Natural killer cell treated with Interleukin-12 subunit alpha and Interleukin-12 subunit beta and Interleukin-15 and Interleukin-18, amount 100 ng/mL, for 72 hours (primary cell): ENCODE measurements around the gene HNRNPCL4. TPM values are rescaled to one million over a fixed set of nuclear protein-coding genes. Genes with fewer than 3 reads are reported as not detected.
"Not testable (repeated sequence)": the region's sequence is repeated elsewhere in the genome, so short reads cannot be mapped to it uniquely, and the experiment has no call there.

ENCODE experiments used
- ATAC-seq, 2 donors: fragments of 150-1000 bp; cut with Tn5 transposase in 1 of 2; sonication (Bioruptor Pico), chemical (Tn5 transposase) in 1 of 2; 2 replicates each; pipeline ENCODE4 v1.10.0; 2021
- DNase-seq: peaks from one replicate; pipeline ENCODE4 v3.0.0; 2022; ENCODE audit warnings: low spot score
- H3K27ac Mint-ChIP-seq, 2 donors: 1 replicate in 1 of 2; 2 replicates in 1 of 2; pipeline ENCODE4 v1.8.0; 2022; ENCODE audit warnings: mixed read lengths in 2 of 2, mild to moderate bottlenecking in 1 of 2, moderate library complexity in 1 of 2
- H3K27me3 Mint-ChIP-seq, 2 donors: 1 replicate in 1 of 2; 2 replicates in 1 of 2; pipeline ENCODE4 v1.8.0; 2022; ENCODE audit warnings: mixed read lengths in 2 of 2
- H3K36me3 Mint-ChIP-seq: one replicate; pipeline ENCODE4 v1.8.0; 2022; ENCODE audit warnings: mixed read lengths
- H3K4me1 Mint-ChIP-seq, 2 donors: 1 replicate in 1 of 2; 2 replicates in 1 of 2; pipeline ENCODE4 v1.8.0; 2022; ENCODE audit warnings: low read depth in 2 of 2, mixed read lengths in 2 of 2, mild to moderate bottlenecking in 1 of 2
- H3K4me3 Mint-ChIP-seq: one replicate; pipeline ENCODE4 v1.8.0; 2022; ENCODE audit warnings: mixed read lengths
- H3K9me3 Mint-ChIP-seq: 2 replicates; pipeline ENCODE4 v1.8.0; 2022; ENCODE audit warnings: mixed read lengths
- total RNA-seq, 2 donors: library from RNA; stranded (reverse); gene quantifications; one replicate each; pipeline ENCODE4 v1.2.3, GENCODE V29; 2022

The HNRNPCL4 gene
- not detected for total RNA-seq

DNA sequence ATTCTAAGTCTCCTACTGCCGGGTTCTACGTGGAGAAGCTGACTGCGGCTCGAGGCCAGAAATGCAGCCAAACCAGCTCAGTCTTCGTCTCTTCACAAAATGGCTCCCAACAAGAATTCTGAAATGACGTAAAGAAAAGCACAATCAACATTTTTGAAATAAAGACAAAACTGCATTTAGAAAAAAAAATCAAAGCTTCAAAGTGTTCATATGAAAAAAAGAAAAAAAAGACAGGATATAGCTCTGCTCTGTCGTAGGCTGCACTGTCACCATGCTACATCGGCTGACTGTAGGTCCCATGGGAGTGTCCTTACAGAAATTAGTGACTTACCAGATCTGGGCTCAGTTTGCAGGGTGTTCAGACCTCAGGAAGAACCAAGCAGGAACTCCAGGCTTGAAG is at the start of gene HNRNPCL4:
Gene HNRNPCL4, minus strand, starts transcription at position 101 of the 400 bp plus-strand sequence. CDS start 164 bp downstream, outside the sequence.
- not testable (repeated sequence) for H3K4me1 Mint-ChIP-seq, ATAC-seq, H3K27ac Mint-ChIP-seq, H3K36me3 Mint-ChIP-seq, DNase-seq, H3K27me3 Mint-ChIP-seq, H3K9me3 Mint-ChIP-seq, H3K4me3 Mint-ChIP-seq

DNA sequence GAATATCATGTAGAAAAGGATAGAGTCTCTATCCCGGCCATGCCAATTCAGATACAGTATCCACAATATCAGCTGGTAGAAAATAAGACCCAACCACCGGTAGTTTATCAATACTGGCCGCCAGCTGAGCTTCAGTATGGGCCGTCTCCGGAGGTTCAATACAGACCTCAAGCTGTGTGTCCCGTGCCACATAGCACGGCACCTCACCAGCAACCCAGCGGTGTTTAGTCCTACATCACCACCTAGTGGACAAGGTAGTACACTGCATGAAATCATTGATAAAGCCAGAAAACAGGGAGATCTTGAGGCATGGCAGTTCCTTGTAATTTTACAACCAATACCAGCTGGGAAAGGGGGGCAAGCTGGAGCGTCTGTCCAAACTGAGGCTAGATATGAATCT is 43.3 kb upstream of the HNRNPCL4 start:
- H3K4me3 Mint-ChIP-seq, H3K36me3 Mint-ChIP-seq, H3K9me3 Mint-ChIP-seq, H3K27ac Mint-ChIP-seq, H3K27me3 Mint-ChIP-seq, ATAC-seq, H3K4me1 Mint-ChIP-seq, DNase-seq: not testable (repeated sequence)

DNA sequence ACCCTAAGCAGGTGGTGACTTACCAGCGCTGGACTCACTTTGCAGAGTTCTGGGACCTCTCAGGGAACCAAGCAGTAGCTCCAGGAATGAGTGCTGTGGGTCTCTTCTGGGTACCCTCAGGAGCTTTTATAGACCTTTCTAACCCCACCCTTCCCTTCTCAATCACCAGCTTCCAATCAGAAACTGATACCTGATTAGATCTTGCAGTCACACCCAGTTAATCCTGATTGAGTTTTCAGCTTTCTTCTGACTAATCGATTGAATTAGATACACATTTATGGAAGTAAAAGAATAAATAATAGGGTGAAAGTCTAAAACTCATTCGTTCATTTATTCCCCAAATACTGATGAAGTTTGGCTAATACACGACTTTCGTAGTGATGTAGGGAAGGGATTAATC is 35.9 kb upstream of the HNRNPCL4 start, which contains the start of gene PRAMEF13:
Gene PRAMEF13, minus strand, starts transcription at position 101 of the 400 bp plus-strand sequence. CDS start 1,820 bp downstream, outside the sequence.
- not testable (repeated sequence) for H3K4me1 Mint-ChIP-seq, DNase-seq, H3K9me3 Mint-ChIP-seq, ATAC-seq, H3K4me3 Mint-ChIP-seq, H3K27ac Mint-ChIP-seq, H3K36me3 Mint-ChIP-seq, H3K27me3 Mint-ChIP-seq

DNA sequence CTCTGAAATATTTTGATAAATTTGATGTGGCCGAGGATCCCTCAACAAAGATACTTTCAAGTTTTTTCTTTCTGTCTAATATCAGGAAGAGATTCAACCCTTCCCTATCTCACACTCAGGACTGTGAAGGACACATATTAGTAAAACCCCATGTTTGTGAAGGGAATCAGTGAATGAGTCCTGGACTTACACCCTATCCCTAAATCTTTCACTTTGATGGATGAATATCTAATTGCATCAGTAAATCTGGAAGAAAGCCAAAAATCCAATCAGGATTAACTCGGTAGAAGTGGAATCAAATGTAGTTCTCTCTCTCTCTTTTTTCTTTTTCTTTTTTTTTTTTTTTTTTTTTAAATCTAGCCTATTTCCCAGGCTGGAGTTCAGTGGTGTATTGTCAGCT is 6.1 kb upstream of the HNRNPCL4 start, which contains the start of gene PRAMEF9:
Gene PRAMEF9, plus strand, starts transcription at position 301 of the 400 bp plus-strand sequence. CDS start 3,433 bp downstream, outside the sequence.
- not testable (repeated sequence) for H3K9me3 Mint-ChIP-seq, H3K36me3 Mint-ChIP-seq, H3K27me3 Mint-ChIP-seq, ATAC-seq, H3K27ac Mint-ChIP-seq, H3K4me3 Mint-ChIP-seq, DNase-seq, H3K4me1 Mint-ChIP-seq

DNA sequence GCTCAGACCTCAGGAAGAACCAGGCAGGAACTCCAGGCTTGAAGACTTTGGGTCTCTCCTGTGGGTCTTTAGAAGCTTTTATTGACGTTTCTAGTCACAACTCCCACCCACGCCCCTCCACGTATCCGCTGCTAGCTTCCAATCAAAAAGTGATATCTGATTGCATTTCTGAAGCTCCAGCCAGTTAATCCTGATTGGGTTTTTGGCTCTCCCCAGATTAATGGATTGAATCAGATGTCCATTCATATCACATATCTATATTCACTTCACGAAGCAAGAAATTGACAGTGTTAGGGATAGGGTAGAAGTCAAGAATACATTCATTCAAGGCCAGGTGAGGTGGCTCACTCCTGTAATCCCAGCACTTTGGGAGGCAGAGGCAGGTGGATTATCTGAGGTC is 9.5 kb downstream of the HNRNPCL4 start, which contains the start of gene PRAMEF26:
Gene PRAMEF26, minus strand, starts transcription at position 101 of the 400 bp plus-strand sequence. CDS start 2,914 bp downstream, outside the sequence.
- not testable (repeated sequence) for H3K27ac Mint-ChIP-seq, H3K27me3 Mint-ChIP-seq, H3K9me3 Mint-ChIP-seq, H3K4me3 Mint-ChIP-seq, ATAC-seq, H3K4me1 Mint-ChIP-seq, DNase-seq, H3K36me3 Mint-ChIP-seq

DNA sequence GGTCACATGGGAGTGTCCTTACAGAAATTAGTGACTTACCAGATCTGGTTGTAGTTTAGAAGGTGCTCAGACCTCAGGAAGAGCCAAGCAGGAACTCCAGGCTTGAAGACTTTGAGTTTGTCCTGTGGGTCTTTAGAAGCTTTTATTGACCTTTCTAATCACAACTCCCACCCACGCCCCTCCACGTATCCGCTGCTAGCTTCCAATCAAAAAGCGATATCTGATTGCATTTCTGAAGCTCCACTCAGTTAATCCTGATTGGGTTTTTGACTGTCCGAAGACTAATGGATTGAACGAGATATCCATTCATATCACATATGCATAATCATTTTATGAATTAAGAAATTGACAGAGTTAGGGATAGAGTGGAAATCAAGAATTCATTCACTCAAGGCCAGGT is 48.7 kb downstream of the HNRNPCL4 start, which contains the start of gene HNRNPCL2:
Gene HNRNPCL2, minus strand, starts transcription at position 101 of the 400 bp plus-strand sequence. CDS start 454 bp downstream, outside the sequence.
- peaks cover 4 to 25% of the 10 kb centered on the region in 2 donors for H3K27me3 Mint-ChIP-seq
- H3K36me3 Mint-ChIP-seq, DNase-seq, ATAC-seq, H3K27ac Mint-ChIP-seq, H3K4me3 Mint-ChIP-seq, H3K4me1 Mint-ChIP-seq, H3K9me3 Mint-ChIP-seq: not testable (repeated sequence)

Other genes starting within 250 kb of the HNRNPCL4 start
- gene PRAMEF7, start 249.0 kb downstream of the HNRNPCL4 start, total RNA-seq: not detected
- gene PRAMEF6, start 218.1 kb downstream of the HNRNPCL4 start, total RNA-seq: not detected
- not detected for gene PRAMEF27, start 109.1 kb downstream of the HNRNPCL4 start, total RNA-seq
- not detected for gene HNRNPCL3, start 104.9 kb downstream of the HNRNPCL4 start, total RNA-seq
- not detected for gene PRAMEF25, start 94.9 kb downstream of the HNRNPCL4 start, total RNA-seq
- not detected for gene HNRNPCL2, start 48.8 kb downstream of the HNRNPCL4 start, total RNA-seq
- not detected for gene PRAMEF26, start 9.6 kb downstream of the HNRNPCL4 start, total RNA-seq
- gene PRAMEF9, start 6.2 kb upstream of the HNRNPCL4 start, total RNA-seq: not detected
- not detected for gene PRAMEF13, start 35.8 kb upstream of the HNRNPCL4 start, total RNA-seq
- not detected for gene PRAMEF18, start 60.5 kb upstream of the HNRNPCL4 start, total RNA-seq
- gene PRAMEF5, start 88.6 kb upstream of the HNRNPCL4 start, total RNA-seq: not detected
- gene PRAMEF8, start 119.5 kb upstream of the HNRNPCL4 start, total RNA-seq: not detected
- gene PRAMEF33, start 137.9 kb upstream of the HNRNPCL4 start, total RNA-seq: not detected
- not detected for gene PRAMEF15, start 149.9 kb upstream of the HNRNPCL4 start, total RNA-seq
- gene PRAMEF14, start 181.5 kb upstream of the HNRNPCL4 start, total RNA-seq: not detected
- not detected for gene PRAMEF19, start 206.3 kb upstream of the HNRNPCL4 start, total RNA-seq
- gene PRAMEF17, start 224.0 kb upstream of the HNRNPCL4 start, total RNA-seq: not detected
- not detected for gene PRAMEF20, start 244.8 kb upstream of the HNRNPCL4 start, total RNA-seq